Measurements from ENCODE around the gene TMEM108.

- no peak for TF ChIP-seq POLR2A (IDR thresholded peaks at IDR 0.05)
- TF ChIP-seq CTCF (IDR thresholded peaks at IDR 0.05) = no peak
These were observed 366.7 kb downstream of the TMEM108 start for GRCh38 chr3:133404920-133405319.
